ENCODE data around the gene PSIP1. TPM values are rescaled to one million over a fixed set of nuclear protein-coding genes. Genes with fewer than 3 reads are reported as not detected.

Gene PSIP1
- total RNA-seq: 5.5 and 6.7 TPM in 2 replicates

DNA sequence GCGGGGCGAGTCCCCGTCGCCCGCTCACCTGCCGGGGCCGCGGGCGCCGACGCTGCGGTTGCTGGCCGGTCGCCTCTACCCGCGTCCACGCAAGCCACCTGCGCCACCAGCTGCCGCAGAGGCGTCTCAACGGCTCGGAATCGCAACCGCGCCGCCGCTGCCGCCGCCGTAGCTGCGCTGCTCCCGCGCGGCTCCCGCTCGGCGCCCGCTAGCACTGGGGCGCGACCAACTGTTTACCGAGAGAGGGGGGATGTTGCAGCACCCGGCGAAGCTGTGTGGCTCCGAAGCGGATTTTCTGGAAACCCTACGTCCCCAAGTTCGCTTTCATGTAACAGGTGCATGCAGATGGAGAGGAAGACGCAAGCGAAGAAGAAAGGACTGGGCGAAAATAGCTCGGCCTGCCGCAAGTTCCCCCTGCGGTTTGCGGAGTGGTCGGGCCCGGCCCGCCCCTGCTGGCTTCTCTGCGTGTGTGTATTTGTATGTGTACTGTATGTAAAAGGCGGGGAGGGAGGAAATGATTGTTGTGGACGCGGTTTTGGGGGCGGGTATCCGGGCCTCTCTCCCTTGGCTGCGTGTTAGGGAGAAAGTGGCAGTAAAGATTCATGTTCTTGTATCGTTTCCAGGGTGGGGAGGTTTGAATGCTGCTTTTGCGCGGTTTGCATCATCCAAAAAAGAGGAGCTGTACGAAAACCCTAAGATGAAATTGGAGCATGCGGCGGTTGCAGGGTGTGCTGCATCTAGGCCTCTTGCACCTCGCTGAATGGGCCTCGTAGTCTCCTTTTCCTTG lies at the start of gene PSIP1:
PSIP1 (minus strand) TSS at position 182 of the 787 bp plus-strand sequence. CDS start 782 bp downstream, outside the sequence.

DNA sequence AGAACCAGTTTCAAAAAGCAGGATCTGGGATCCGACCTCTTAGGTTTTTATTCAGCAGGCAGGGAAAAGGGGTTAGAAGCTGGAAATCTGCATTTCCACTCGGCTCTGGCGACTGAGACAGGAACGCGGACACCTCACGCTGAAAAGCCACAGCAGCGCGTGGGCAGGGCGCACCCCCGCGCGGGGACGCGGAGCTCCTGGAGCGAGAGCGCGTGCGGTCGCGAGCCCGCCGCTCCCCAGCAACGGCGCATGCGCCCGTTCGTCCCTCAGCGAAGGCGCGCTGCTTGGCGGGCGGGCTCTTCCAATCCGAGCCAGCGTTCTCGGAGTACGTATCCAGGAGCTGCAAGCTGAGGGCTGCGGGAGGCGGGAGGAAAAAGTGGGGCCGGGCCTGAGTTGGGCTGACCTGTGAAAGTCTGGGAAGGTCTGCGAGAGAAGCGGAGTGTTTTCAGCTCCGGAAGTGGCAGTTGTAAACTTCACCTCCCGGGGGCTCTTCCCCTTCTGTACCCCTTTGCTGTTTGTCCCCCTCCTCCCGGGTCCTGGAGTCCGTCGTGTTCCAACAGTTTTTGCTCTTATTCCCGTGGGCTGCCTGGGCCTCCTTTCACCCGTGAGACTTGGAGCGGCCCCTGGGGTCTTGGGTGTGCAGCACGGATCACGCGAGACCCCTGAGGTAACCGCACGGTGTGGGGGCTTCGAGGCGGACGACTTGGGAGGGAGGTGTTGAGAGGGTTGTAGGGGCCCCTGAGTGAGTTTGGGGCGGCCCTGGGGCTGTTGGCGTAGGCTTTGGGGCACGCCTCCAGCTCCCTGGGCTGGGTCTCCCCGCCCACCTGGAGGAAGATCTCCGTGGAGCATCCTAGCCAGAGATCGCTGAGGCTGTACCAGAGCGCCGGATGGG lies 42.1 kb upstream of the PSIP1 start, which contains the start of gene CCDC171:
CCDC171 (plus strand) TSS at position 408 of the 892 bp plus-strand sequence. CDS start 11,046 bp downstream, outside the sequence.

DNA sequence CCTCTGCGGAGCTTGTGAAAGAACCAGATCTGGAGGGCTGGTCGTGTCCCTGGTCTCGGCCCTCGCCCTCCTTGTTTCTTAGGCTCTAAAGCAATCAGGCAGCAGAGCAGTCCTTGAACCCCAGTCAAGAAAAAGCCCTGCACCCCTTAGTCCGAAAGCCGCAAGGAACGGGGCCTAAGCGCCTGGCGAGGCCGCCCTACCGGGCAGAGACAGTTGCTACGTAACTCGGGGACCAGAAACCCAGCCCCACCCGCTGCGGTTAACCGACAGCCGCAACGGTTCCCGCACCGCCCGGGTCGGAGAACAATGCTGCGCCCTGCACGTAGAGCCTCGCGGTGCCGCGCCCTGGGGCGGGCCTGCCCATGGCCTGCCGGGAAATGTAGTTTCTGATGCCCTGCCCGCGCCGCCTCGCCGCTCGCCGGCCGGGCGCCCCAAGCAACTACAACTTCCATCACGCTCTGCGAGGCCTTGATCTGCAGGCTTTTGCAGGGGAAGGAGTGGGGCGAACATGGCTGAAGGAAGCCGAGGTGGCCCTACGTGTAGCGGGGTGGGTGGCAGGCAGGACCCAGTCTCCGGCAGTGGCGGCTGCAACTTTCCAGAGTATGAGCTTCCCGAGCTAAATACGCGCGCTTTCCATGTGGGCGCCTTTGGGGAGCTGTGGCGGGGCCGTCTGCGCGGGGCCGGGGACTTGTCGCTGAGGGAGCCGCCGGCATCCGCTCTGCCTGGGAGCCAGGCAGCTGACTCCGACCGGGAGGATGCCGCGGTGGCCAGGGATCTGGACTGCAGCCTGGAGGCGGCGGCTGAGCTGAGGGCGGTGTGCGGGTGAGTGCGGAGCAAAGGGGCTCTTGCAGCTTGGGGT lies 88.2 kb downstream of the PSIP1 start, which contains the start of gene SNAPC3:
SNAPC3 (plus strand) TSS at position 505 of the 859 bp plus-strand sequence; CDS start at position 509, 4 bp downstream.

Small RNA genes within 50 kb of the gene (small RNA-seq; reads per million reads assigned to genes)
- gene AL513423.1 (not detected), gene RN7SL98P (not detected), gene RNU6-246P (not detected), gene RNU6-319P (not detected)

Other genes with a start within 250 kb of the PSIP1 start
- gene TTC39B, start 203.8 kb downstream of the PSIP1 start, total RNA-seq: 1.6 TPM in 2 replicates
- 32.2 and 33.9 TPM in 2 replicates for gene SNAPC3, start 88.1 kb downstream of the PSIP1 start, total RNA-seq
- 1.7 and 5.1 TPM in 2 replicates for gene CCDC171, start 42.1 kb upstream of the PSIP1 start, total RNA-seq

Data from placental epithelial cell (primary cell).